ENCODE results near the gene PPA1. TPM values are rescaled to one million over a fixed set of nuclear protein-coding genes. Genes with fewer than 3 reads are reported as not detected.
"Not testable (repeated sequence)": the region's sequence is repeated elsewhere in the genome, so short reads cannot be mapped to it uniquely, and the experiment has no call there.

PPA1 gene
- total RNA-seq, 1 donor from 2014 or later: 119 TPM

DNA sequence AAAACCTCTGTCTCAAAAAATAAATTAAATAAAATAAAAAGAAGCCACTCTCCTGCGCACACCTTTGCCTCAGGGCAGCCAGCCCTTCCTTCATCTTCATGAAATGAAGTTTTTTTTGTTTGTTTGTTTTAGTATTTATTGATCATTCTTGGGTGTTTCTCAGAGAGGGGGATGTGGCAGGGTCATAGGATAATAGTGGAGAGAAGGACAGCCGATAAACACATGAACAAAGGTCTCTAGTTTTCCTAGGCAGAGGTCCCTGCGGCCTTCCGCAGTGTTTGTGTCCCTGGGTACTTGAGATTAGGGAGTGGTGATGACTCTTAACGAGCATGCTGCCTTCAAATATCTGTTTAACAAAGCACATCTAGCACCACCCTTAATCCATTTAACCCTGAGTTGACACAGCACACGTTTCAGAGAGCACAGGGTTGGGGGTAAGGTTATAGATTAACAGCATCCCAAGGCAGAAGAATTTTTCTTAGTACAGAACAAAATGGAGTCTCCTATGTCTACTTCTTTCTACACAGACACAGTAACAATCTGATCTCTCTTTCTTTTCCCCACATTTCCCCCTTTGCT, 4.8 kb upstream of the PPA1 start:
- H3K36me3 Mint-ChIP-seq (ENCODE audit: insufficient read depth); H3K4me3 Mint-ChIP-seq (ENCODE audit: low read depth); H3K27me3 Mint-ChIP-seq; DNase-seq (ENCODE audit: low spot score, unreplicated experiment); H3K27ac Mint-ChIP-seq: not testable (repeated sequence)
- peaks cover 10% of the 10 kb centered on the region for H3K4me1 Mint-ChIP-seq (ENCODE audit: low read depth)
- H3K9me3 Mint-ChIP-seq (ENCODE audit: low read depth): peaks cover 12% of the 10 kb centered on the region

DNA sequence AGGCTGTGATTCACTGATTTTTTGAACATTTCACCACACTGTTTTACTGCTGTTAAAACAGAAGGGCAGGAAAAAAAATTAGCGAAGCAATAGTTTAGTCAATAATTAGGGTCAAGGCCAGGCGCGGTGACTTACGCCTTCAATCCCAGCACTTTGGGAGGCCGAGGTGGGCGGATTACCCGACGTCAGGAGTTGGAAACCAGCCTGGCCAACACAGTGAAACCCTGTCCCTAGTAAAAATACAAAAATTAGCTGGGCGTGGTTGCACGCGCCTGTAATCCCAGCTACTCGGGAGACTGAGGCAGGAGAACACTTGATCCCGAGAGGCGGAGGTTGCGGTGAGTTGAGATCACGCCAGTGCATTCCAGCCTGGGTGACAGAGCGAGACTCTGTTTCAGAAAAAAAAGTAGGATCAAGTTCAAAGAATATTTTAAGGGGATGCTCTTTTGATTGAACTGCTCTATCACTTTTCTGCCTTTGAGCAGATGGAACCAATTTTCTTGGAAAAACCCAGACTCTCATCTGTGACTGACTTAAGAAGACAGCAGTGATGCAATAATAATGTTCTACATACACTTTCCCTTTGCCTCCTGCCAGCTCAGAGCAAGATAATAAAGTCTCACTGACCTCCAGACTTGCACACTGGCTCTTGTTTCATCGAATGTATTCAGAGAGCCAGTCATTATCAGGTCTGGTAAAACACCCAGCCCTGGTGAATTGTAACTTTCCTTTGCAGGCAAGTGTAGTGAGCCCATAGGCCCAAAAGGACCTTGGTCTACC, 1.6 kb upstream of the PPA1 start:
- Mint-ChIP-seq H3K9me3 (ENCODE audit: low read depth) (peaks cover 4% of the 10 kb centered on the region), H3K36me3 (ENCODE audit: insufficient read depth) (peaks cover 3% of the 10 kb centered on the region), H3K4me1 (ENCODE audit: low read depth) (peaks cover 20% of the 10 kb centered on the region), H3K27ac (no peak overlapping the region), H3K27me3 (no peaks in the 10 kb centered on the region), H3K4me3 (ENCODE audit: low read depth) (no peak overlapping the region)
- DNase-seq (ENCODE audit: low spot score, unreplicated experiment): no peak
- TF ChIP-seq, protein P1, sequence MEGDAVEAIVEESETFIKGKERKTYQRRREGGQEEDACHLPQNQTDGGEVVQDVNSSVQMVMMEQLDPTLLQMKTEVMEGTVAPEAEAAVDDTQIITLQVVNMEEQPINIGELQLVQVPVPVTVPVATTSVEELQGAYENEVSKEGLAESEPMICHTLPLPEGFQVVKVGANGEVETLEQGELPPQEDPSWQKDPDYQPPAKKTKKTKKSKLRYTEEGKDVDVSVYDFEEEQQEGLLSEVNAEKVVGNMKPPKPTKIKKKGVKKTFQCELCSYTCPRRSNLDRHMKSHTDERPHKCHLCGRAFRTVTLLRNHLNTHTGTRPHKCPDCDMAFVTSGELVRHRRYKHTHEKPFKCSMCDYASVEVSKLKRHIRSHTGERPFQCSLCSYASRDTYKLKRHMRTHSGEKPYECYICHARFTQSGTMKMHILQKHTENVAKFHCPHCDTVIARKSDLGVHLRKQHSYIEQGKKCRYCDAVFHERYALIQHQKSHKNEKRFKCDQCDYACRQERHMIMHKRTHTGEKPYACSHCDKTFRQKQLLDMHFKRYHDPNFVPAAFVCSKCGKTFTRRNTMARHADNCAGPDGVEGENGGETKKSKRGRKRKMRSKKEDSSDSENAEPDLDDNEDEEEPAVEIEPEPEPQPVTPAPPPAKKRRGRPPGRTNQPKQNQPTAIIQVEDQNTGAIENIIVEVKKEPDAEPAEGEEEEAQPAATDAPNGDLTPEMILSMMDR (IDR thresholded peaks at IDR 0.05; ENCODE audit: unreplicated experiment): no peak

DNA sequence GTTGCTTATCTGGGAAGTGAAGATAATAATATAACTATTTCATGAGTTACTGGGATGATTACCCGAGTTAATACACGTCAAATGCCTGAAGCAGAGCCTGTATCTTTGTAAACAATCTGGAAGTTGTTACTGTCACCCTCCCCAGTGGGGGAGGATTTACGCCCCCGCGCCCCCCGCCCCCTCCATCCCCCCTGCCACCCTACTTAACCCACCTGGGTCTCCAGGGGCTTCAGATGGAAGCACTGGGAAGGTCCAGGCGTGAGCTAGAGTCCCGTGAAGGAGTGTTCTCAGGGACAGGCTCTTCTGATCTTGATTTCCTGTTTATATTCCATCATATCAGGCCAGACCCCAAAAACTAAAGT, 691 bp upstream of the PPA1 start:
- TF ChIP-seq, protein P1 (IDR thresholded peaks at IDR 0.05; ENCODE audit: unreplicated experiment): no peak
- peak overlapping the region; percentile 97 for H3K27ac Mint-ChIP-seq
- peaks cover 4% of the 10 kb centered on the region for H3K9me3 Mint-ChIP-seq (ENCODE audit: low read depth)
- peaks cover 20% of the 10 kb centered on the region for H3K4me1 Mint-ChIP-seq (ENCODE audit: low read depth)
- no peaks in the 10 kb centered on the region for H3K27me3 Mint-ChIP-seq
- no peak for DNase-seq (ENCODE audit: low spot score, unreplicated experiment)
- H3K4me3 Mint-ChIP-seq (ENCODE audit: low read depth): peak overlapping the region; percentile 96
- H3K36me3 Mint-ChIP-seq (ENCODE audit: insufficient read depth): peaks cover 3% of the 10 kb centered on the region

DNA sequence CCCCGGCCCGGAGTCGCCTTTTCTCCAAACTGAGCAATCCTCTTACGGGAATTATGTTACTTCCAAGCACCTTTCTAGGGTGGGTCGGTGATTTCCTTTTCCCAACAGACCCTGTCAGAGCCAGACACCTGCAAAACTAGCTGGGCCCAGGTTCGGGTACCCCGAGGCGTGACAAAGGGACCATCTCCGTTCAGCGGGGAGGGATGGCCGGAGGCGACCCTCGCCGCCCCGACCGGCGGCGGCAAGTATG, 445 bp downstream of the PPA1 start:
- H3K4me1 Mint-ChIP-seq (ENCODE audit: low read depth): peaks cover 17% of the 10 kb centered on the region
- no peaks in the 10 kb centered on the region for H3K27me3 Mint-ChIP-seq
- H3K9me3 Mint-ChIP-seq (ENCODE audit: low read depth): peaks cover 4% of the 10 kb centered on the region
- no peak for DNase-seq (ENCODE audit: low spot score, unreplicated experiment)
- TF ChIP-seq, protein P1 (IDR thresholded peaks at IDR 0.05; ENCODE audit: unreplicated experiment): no peak
- peak overlapping the region; percentile 99 for H3K27ac Mint-ChIP-seq
- peak overlapping the region; percentile 96 for H3K4me3 Mint-ChIP-seq (ENCODE audit: low read depth)
- peaks cover 1% of the 10 kb centered on the region for H3K36me3 Mint-ChIP-seq (ENCODE audit: insufficient read depth)

DNA sequence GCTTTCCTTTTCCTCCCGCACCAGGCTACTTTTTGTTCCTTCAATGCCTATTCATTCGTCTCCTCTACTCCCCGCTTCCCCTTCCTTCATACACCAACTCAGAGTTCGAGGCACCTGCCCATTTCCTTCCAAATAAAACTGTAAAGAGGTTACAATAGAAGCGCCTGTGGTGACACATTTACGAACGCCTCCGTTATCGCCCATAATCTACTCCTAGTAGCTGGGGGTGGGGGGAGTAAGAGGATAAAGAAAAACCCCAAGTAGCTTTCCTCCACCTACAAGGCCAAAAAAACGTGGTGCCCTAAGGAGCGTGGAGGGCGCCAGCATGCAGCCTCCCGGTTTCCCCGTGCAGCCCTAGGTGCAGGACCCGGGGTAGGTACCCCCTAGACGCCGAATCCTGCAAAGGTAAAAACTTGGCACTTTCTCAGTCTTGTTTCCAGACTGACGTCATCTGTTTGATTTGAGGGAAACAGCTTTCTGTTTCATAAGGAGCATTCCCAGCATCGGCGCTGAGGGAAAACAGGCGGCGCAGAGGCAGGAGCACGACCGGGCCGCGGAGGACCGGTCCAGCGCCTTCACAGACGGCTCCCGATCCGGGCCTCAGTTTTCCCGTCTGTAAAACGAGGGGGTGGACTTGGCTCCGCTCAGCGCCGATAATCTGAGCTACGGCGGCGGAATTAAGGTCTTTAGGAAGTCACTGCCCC, 922 bp downstream of the PPA1 start:
- Mint-ChIP-seq H3K4me3 (ENCODE audit: low read depth) (peak overlapping the region; percentile 96), H3K9me3 (ENCODE audit: low read depth) (peaks cover 3% of the 10 kb centered on the region), H3K27ac (peak overlapping the region; percentile 99), H3K36me3 (ENCODE audit: insufficient read depth) (peaks cover 1% of the 10 kb centered on the region), H3K27me3 (no peaks in the 10 kb centered on the region), H3K4me1 (ENCODE audit: low read depth) (peaks cover 16% of the 10 kb centered on the region)
- TF ChIP-seq, protein P1 (IDR thresholded peaks at IDR 0.05; ENCODE audit: unreplicated experiment): no peak
- no peak for DNase-seq (ENCODE audit: low spot score, unreplicated experiment)
